PFSK-1 (cell line): ENCODE results near the gene UGT1A6.

Source experiments
- FOXP2 ChIP-seq: optimal IDR thresholded peaks from 2 replicates; pipeline ENCODE3; 2011; ENCODE audit warnings: borderline replicate concordance, control low read depth, inconsistent platforms; ENCODE audit not compliant: insufficient read depth; ENCODE audit errors: extremely low read length, extremely low read depth
- POLR2AphosphoS5 ChIP-seq: IDR thresholded peaks from 2 replicates; pipeline ENCODE4 v1.6.1; 2012; ENCODE audit warnings: low read depth, mild to moderate bottlenecking, control low read depth, low read length, moderate library complexity
- REST ChIP-seq, 2 experiments: IDR thresholded peaks; 2 replicates each; pipeline versions ENCODE4 v1.6.1 to v1.8.0; 2011 to 2012; ENCODE audit warnings: low read depth in 2 of 2, low read length in 2 of 2, control low read depth in 1 of 2, inconsistent platforms in 1 of 2, mild to moderate bottlenecking in 1 of 2, moderate library complexity in 1 of 2; ENCODE audit not compliant: insufficient read depth in 1 of 2
- SIN3A ChIP-seq: IDR thresholded peaks from 2 replicates; pipeline ENCODE4 v1.6.1; 2012; ENCODE audit warnings: mild to moderate bottlenecking, low read length, moderate library complexity, borderline replicate concordance; ENCODE audit not compliant: insufficient read depth
- TAF1 ChIP-seq: IDR thresholded peaks from 2 replicates; pipeline ENCODE4 v1.6.1; 2012; ENCODE audit warnings: low read length, control low read depth, borderline replicate concordance; ENCODE audit not compliant: insufficient read depth

The UGT1A6 gene

GRCh38 chr2:233799716-233800115 lies 107.0 kb downstream of the UGT1A6 start:
- TF ChIP-seq FOXP2: no peak

GRCh38 chr2:233800208-233800607 lies 107.5 kb downstream of the UGT1A6 start:
- TF ChIP-seq SIN3A (no peak), TAF1 (no peak), FOXP2 (no peak), POLR2AphosphoS5 (no peak), REST (IDR thresholded peaks at IDR 0.05; ENCODE audit: insufficient read depth in 1 of 2, low read depth in 2 of 2, low read length in 2 of 2) (no peak)

GRCh38 chr2:233801357-233802131 lies 108.9 kb downstream of the UGT1A6 start:
- TF ChIP-seq POLR2AphosphoS5 (no peak), REST (IDR thresholded peaks at IDR 0.05; ENCODE audit: insufficient read depth in 1 of 2, low read depth in 2 of 2, low read length in 2 of 2) (no peak), TAF1 (no peak), SIN3A (no peak), FOXP2 (no peak)

- TF ChIP-seq TAF1 (no peak), FOXP2 (no peak), REST (IDR thresholded peaks at IDR 0.05; ENCODE audit: insufficient read depth in 1 of 2, low read depth in 2 of 2, low read length in 2 of 2) (no peak), SIN3A (no peak), POLR2AphosphoS5 (no peak)
Measured at GRCh38 chr2:233802132-233802815, 109.6 kb downstream of the UGT1A6 start.

GRCh38 chr2:233803292-233803911 lies 110.7 kb downstream of the UGT1A6 start:
- TF ChIP-seq POLR2AphosphoS5 (no peak), TAF1 (no peak), SIN3A (no peak), FOXP2 (no peak), REST (IDR thresholded peaks at IDR 0.05; ENCODE audit: insufficient read depth in 1 of 2, low read depth in 2 of 2, low read length in 2 of 2) (no peak)
